IPS-15b (cell line): Measurements from ENCODE around the gene LPCAT3.

Experiments
- H3K27me3 ChIP-seq: one replicate; pipeline ENCODE4 v1.6.1; 2013; ENCODE audit warnings: low read length; ENCODE audit not compliant: control insufficient read depth, insufficient read depth
- H3K36me3 ChIP-seq: one replicate; pipeline ENCODE4 v1.6.1; 2013; ENCODE audit warnings: low read length; ENCODE audit not compliant: control insufficient read depth, insufficient read depth
- H3K4me1 ChIP-seq: one replicate; pipeline ENCODE4 v1.6.1; 2013; ENCODE audit warnings: mild to moderate bottlenecking, low read length; ENCODE audit not compliant: control insufficient read depth, insufficient read depth
- H3K4me3 ChIP-seq: one replicate; pipeline ENCODE4 v1.5.1; 2013; ENCODE audit warnings: low read depth, low read length
- H3K9ac ChIP-seq: one replicate; pipeline ENCODE4 v1.6.1; 2013; ENCODE audit warnings: low read depth, mild to moderate bottlenecking, low read length
- H3K9me3 ChIP-seq: one replicate; pipeline ENCODE4 v1.6.1; 2013; ENCODE audit warnings: mild to moderate bottlenecking, low read length; ENCODE audit not compliant: control insufficient read depth, insufficient read depth

LPCAT3 gene

DNA sequence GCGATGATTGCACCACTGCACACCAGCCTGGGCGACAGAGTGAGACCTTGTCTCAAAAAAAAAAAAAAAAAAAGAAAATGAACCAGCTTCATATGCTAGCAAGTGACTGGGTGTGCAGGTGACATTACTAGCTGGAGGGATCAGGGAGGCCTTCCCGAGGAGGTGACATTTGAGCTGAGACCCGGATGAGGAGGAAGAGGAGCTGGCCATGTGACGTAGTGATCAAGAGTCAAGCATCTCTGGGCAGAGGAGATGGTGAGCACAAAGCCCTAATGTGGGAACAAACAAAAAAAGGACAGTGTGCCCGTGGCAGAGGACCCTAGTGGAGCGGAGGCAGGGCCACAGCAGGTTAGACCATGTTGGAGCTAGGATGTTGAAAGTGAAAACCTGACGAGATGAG is 70.7 kb downstream of the LPCAT3 start:
- Histone ChIP-seq H3K36me3 (peaks cover 3% of the 10 kb centered on the region), H3K4me3 (no peak overlapping the region), H3K4me1 (peaks cover 15% of the 10 kb centered on the region)

GRCh38 chr12:6946920-6947374 is 71.3 kb downstream of the LPCAT3 start:
- Histone ChIP-seq H3K9me3 (no peaks in the 10 kb centered on the region), H3K9ac (peak overlapping the region; percentile 49), H3K36me3 (peaks cover under 1% of the 10 kb centered on the region), H3K27me3 (no peaks in the 10 kb centered on the region), H3K4me3 (peak overlapping the region; percentile 93), H3K4me1 (peaks cover 15% of the 10 kb centered on the region)

More for the DNA sequence above, 70.7 kb downstream of the LPCAT3 start:
- H3K9ac ChIP-seq: no peak overlapping the region
- H3K9me3 ChIP-seq: no peaks in the 10 kb centered on the region
- H3K27me3 ChIP-seq: no peaks in the 10 kb centered on the region

GRCh38 chr12:6946033-6946919 is 72.0 kb downstream of the LPCAT3 start:
- Histone ChIP-seq H3K36me3 (peaks cover 5% of the 10 kb centered on the region), H3K9me3 (no peaks in the 10 kb centered on the region), H3K4me1 (peaks cover 15% of the 10 kb centered on the region), H3K27me3 (no peaks in the 10 kb centered on the region), H3K4me3 (peak overlapping the region; percentile 93), H3K9ac (peak overlapping the region; percentile 49)

DNA sequence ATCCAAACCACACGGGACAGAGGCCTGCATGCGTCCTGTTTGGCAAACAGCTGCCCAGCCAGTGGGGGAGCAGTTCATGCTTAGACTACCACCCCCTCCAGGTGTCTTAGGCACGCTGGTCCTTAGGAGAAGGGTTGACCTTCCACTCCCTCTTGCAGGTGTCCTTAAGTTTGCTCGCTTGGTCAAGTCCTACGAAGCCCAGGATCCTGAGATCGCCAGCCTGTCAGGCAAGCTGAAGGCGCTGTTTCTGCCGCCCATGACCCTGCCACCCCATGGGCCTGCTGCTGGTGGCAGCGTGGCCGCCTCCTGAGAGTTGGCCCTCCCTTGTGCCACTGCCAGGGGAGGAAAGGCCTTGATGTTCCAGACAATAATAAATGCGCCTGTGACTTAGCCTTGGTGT is 72.7 kb downstream of the LPCAT3 start:
- H3K9ac ChIP-seq: peak overlapping the region; percentile 26
- no peaks in the 10 kb centered on the region for H3K27me3 ChIP-seq
- H3K4me3 ChIP-seq: peak overlapping the region; percentile 93
- no peaks in the 10 kb centered on the region for H3K9me3 ChIP-seq
- H3K36me3 ChIP-seq: peaks cover 6% of the 10 kb centered on the region
- peaks cover 15% of the 10 kb centered on the region for H3K4me1 ChIP-seq

- no peaks in the 10 kb centered on the region for H3K27me3 ChIP-seq
- H3K9ac ChIP-seq: peak overlapping the region; percentile 98
- no peaks in the 10 kb centered on the region for H3K9me3 ChIP-seq
- peaks cover 6% of the 10 kb centered on the region for H3K36me3 ChIP-seq
- H3K4me3 ChIP-seq: peak overlapping the region; percentile 93
- H3K4me1 ChIP-seq: peaks cover 15% of the 10 kb centered on the region
Measured at GRCh38 chr12:6944381-6945186, 73.7 kb downstream of the LPCAT3 start.

GRCh38 chr12:6943722-6944380 is 74.4 kb downstream of the LPCAT3 start, which contains the start of the genes C12orf57 and RNU7-1:
C12orf57 (plus strand) TSS chr12:6944022; CDS start chr12:6944122, 100 bp downstream.
RNU7-1 (plus strand) TSS chr12:6943816.
- no peaks in the 10 kb centered on the region for H3K27me3 ChIP-seq
- peak within 1 kb of the TSS; percentile 93 for H3K4me3 ChIP-seq
- peak within 1 kb of the TSS; percentile 98 for H3K9ac ChIP-seq
- peaks cover 11% of the 10 kb centered on the region for H3K36me3 ChIP-seq
- H3K9me3 ChIP-seq: no peaks in the 10 kb centered on the region
- peaks cover 15% of the 10 kb centered on the region for H3K4me1 ChIP-seq

- Histone ChIP-seq H3K4me1 (peaks cover 15% of the 10 kb centered on the region), H3K27me3 (no peaks in the 10 kb centered on the region), H3K36me3 (peaks cover 15% of the 10 kb centered on the region), H3K4me3 (peak overlapping the region; percentile 93), H3K9ac (peak overlapping the region; percentile 93), H3K9me3 (no peaks in the 10 kb centered on the region)
Measured at GRCh38 chr12:6943389-6943721, 74.9 kb downstream of the LPCAT3 start.

GRCh38 chr12:6942331-6942665 is 76.0 kb downstream of the LPCAT3 start:
- Histone ChIP-seq H3K27me3 (no peaks in the 10 kb centered on the region), H3K4me3 (no peak overlapping the region), H3K36me3 (peaks cover 15% of the 10 kb centered on the region), H3K9me3 (no peaks in the 10 kb centered on the region), H3K9ac (no peak overlapping the region), H3K4me1 (peaks cover 15% of the 10 kb centered on the region)

- Histone ChIP-seq H3K9me3 (no peaks in the 10 kb centered on the region), H3K9ac (no peak overlapping the region), H3K4me1 (peaks cover 15% of the 10 kb centered on the region)
Measured at GRCh38 chr12:6941782-6942181, 76.5 kb downstream of the LPCAT3 start.

DNA sequence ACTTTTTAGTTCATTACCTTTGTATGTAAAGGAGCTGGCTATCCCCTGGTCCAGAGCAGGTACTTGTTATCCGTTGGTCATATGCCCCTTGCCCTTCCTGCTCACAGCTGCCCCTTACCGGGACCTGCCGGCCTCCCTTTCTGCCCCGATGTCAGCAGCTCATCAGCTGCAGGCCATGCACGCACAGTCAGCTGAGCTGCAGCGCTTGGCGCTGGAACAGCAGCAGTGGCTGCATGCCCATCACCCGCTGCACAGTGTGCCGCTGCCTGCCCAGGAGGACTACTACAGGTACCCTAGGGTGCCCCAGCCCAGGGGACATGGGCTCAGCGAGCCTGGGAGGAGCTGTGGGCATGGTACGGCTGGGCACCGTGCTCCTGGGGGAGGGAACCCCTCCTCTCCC is 77.0 kb downstream of the LPCAT3 start:
- no peaks in the 10 kb centered on the region for H3K27me3 ChIP-seq
- H3K4me1 ChIP-seq: peaks cover 15% of the 10 kb centered on the region
- H3K4me3 ChIP-seq: no peak overlapping the region
- peaks cover 15% of the 10 kb centered on the region for H3K36me3 ChIP-seq
- H3K9ac ChIP-seq: no peak overlapping the region
- H3K9me3 ChIP-seq: no peaks in the 10 kb centered on the region

More at GRCh38 chr12:6941782-6942181, 76.5 kb downstream of the LPCAT3 start:
- Histone ChIP-seq H3K27me3 (no peaks in the 10 kb centered on the region), H3K36me3 (peaks cover 15% of the 10 kb centered on the region), H3K4me3 (no peak overlapping the region)

- Histone ChIP-seq H3K4me3 (no peak overlapping the region), H3K27me3 (no peaks in the 10 kb centered on the region), H3K36me3 (peaks cover 34% of the 10 kb centered on the region), H3K9me3 (no peaks in the 10 kb centered on the region), H3K4me1 (peaks cover 4% of the 10 kb centered on the region), H3K9ac (no peak overlapping the region)
Measured at GRCh38 chr12:6939191-6939540, 79.1 kb downstream of the LPCAT3 start.
